HG03095 (cell line): ENCODE data around the gene KRTAP10-1.
"Not testable (repeated sequence)": the region's sequence is repeated elsewhere in the genome, so short reads cannot be mapped to it uniquely, and the experiment has no call there.

Source experiments
- ATAC-seq: cut with Tn5 transposase; IDR thresholded peaks from one replicate; pipeline ENCODE4 v1.9.1; 2021; ENCODE audit warnings: moderate library complexity; ENCODE audit not compliant: unreplicated experiment

The KRTAP10-1 gene

GRCh38 chr21:44539991-44540666, at the start of gene KRTAP10-1:
Gene KRTAP10-1, minus strand, starts transcription at chr21:44540195. Its CDS starts 45 bp downstream, at chr21:44540150.
- no peak for ATAC-seq

GRCh38 chr21:44589094-44589493, 49.1 kb upstream of the KRTAP10-1 start:
- no peak for ATAC-seq

GRCh38 chr21:44585892-44586291, 45.9 kb upstream of the KRTAP10-1 start:
- ATAC-seq, result no peak

GRCh38 chr21:44583800-44584147, 43.8 kb upstream of the KRTAP10-1 start:
- ATAC-seq, result no peak

- no peak for ATAC-seq
Observed at GRCh38 chr21:44583089-44583799, 43.2 kb upstream of the KRTAP10-1 start.

- no peak for ATAC-seq
Observed at GRCh38 chr21:44582055-44582454, 42.1 kb upstream of the KRTAP10-1 start.

GRCh38 chr21:44581158-44581557, 41.2 kb upstream of the KRTAP10-1 start:
- ATAC-seq, result no peak

- not testable (repeated sequence) for ATAC-seq
Observed at GRCh38 chr21:44580231-44580821, 40.3 kb upstream of the KRTAP10-1 start, which contains the start of gene KRTAP10-5. Gene KRTAP10-5, minus strand, starts transcription at chr21:44580604. Its CDS starts 26 bp downstream, at chr21:44580578.

GRCh38 chr21:44579833-44580144, 39.8 kb upstream of the KRTAP10-1 start:
- ATAC-seq, result no peak

- no peak for ATAC-seq
Observed at GRCh38 chr21:44579056-44579832, 39.2 kb upstream of the KRTAP10-1 start.

GRCh38 chr21:44578371-44579055, 38.5 kb upstream of the KRTAP10-1 start:
- ATAC-seq, result no peak

- ATAC-seq, result no peak
Observed at GRCh38 chr21:44576025-44576420, 36.0 kb upstream of the KRTAP10-1 start.

GRCh38 chr21:44575307-44576024, 35.5 kb upstream of the KRTAP10-1 start:
- no peak for ATAC-seq

GRCh38 chr21:44574457-44575306, 34.7 kb upstream of the KRTAP10-1 start:
- no peak for ATAC-seq

- not testable (repeated sequence) for ATAC-seq
Observed at GRCh38 chr21:44573630-44574456, 33.8 kb upstream of the KRTAP10-1 start, which contains the start of gene KRTAP10-4. Gene KRTAP10-4, plus strand, starts transcription at chr21:44573729. Its CDS starts 30 bp downstream, at chr21:44573759.

- ATAC-seq, result no peak
Observed at GRCh38 chr21:44572959-44573583, 33.1 kb upstream of the KRTAP10-1 start.

- ATAC-seq, result no peak
Observed at GRCh38 chr21:44571844-44572782, 32.1 kb upstream of the KRTAP10-1 start.
